MM.1S (cell line): ENCODE results near the gene STAG3.

Source experiments
- EZH2 ChIP-seq: fragments of 300-600 bp; sonication (generic); optimal IDR thresholded peaks from 2 replicates; pipeline ENCODE3; 2017; ENCODE audit warnings: low read depth, mild to moderate bottlenecking, antibody characterized with exemption, low read length, mixed read lengths
- TF ChIP-seq, protein P1 (sequence below): fragments of 300-600 bp; sonication (generic); IDR thresholded peaks from 2 replicates; pipeline ENCODE4 v1.5.1; 2016; ENCODE audit warnings: antibody characterized with exemption, low read length, mixed read lengths

DNA sequence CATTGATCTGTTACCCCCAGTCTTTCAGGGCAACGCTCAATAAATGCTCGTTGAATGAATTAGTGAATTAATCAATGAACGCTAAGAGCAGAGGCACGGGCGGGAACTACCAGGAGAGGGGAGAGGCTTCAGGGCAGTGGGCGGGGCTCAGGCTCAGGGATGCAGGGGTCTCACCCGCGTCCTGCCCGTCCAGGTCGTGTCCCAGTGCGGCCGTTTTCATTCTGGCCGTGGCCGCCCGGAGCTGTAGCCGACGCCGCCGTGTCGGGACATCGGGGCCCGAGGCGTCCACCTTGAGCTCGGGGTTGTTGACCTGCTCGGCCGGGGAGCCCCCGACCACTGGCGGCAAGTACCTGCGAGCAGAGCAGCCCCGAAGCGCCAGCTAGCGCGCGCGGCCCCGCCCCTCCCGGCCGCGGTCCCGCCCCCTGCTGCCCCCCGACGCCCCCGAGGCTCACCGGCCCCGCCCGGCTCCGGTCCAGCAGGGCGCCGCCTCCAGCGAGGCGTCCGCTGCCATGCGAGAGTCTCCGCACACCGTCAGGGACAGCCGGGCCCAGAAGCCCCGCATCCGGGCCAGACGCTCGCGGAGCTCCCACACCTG is 6.5 kb upstream of the STAG3 start:
- TF ChIP-seq, protein P1, sequence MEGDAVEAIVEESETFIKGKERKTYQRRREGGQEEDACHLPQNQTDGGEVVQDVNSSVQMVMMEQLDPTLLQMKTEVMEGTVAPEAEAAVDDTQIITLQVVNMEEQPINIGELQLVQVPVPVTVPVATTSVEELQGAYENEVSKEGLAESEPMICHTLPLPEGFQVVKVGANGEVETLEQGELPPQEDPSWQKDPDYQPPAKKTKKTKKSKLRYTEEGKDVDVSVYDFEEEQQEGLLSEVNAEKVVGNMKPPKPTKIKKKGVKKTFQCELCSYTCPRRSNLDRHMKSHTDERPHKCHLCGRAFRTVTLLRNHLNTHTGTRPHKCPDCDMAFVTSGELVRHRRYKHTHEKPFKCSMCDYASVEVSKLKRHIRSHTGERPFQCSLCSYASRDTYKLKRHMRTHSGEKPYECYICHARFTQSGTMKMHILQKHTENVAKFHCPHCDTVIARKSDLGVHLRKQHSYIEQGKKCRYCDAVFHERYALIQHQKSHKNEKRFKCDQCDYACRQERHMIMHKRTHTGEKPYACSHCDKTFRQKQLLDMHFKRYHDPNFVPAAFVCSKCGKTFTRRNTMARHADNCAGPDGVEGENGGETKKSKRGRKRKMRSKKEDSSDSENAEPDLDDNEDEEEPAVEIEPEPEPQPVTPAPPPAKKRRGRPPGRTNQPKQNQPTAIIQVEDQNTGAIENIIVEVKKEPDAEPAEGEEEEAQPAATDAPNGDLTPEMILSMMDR = no peak
- no peak for TF ChIP-seq EZH2
